IMR-90 (cell line): Measurements from ENCODE around the gene LUC7L3. TPM values are rescaled to one million over a fixed set of nuclear protein-coding genes. Genes with fewer than 3 reads are reported as not detected.

Experiments
- ATAC-seq: fragments of 200-7000 bp; cut with Tn5 transposase; 2 replicates; pipeline ENCODE4 v1.9.1; 2020; ENCODE audit warnings: low read depth, mild to moderate bottlenecking, moderate library complexity
- BruUV-seq: library from RNA; stranded (reverse); fragments of 400-500 nt; replicated peaks from 2 replicates; lab custom pipeline; 2021; lab: Mats Ljungman, UMichigan
- CTCF ChIA-PET: fragments of 300-600 bp; formaldehyde crosslinking; extraction: SDS; loops from one replicate; lab custom pipeline; 2021; ENCODE audit warnings: antibody characterized with exemption; lab: Yijun Ruan, JAX
- POLR2A ChIA-PET: fragments of 300-600 bp; sonication (Branson Sonifier 250); formaldehyde crosslinking; loops from one replicate; lab custom pipeline; 2022; ENCODE audit warnings: antibody characterized with exemption; ENCODE audit not compliant: unreplicated experiment; lab: Charles Lee
- DNase-seq: peaks from one replicate; pipeline ENCODE4 v3.0.0; 2013
- H2AFZ ChIP-seq: replicated peaks from 2 replicates; pipeline ENCODE3; 2013; ENCODE audit warnings: low read length, mild to moderate bottlenecking; ENCODE audit not compliant: poor library complexity
- H2AK5ac ChIP-seq: 2 replicates; pipeline ENCODE4 v1.6.1; 2013; ENCODE audit warnings: low read depth, low read length, inconsistent platforms
- H2AK9ac ChIP-seq: replicated peaks from 2 replicates; pipeline ENCODE3; 2013; ENCODE audit warnings: mild to moderate bottlenecking, low read depth, low read length, moderate library complexity; ENCODE audit not compliant: poor library complexity
- H2BK120ac ChIP-seq: 2 replicates; pipeline ENCODE4 v1.6.1; 2013; ENCODE audit warnings: low read depth, low read length, inconsistent platforms
- H2BK15ac ChIP-seq: 3 replicates; pipeline ENCODE4 v1.6.1; 2013; ENCODE audit warnings: low read depth, low read length, inconsistent platforms
- H2BK20ac ChIP-seq: 2 replicates; pipeline ENCODE4 v1.6.1; 2013; ENCODE audit warnings: low read depth, mild to moderate bottlenecking, inconsistent platforms, low read length, moderate library complexity
- H2BK5ac ChIP-seq: 2 replicates; pipeline ENCODE4 v1.6.1; 2013; ENCODE audit warnings: mild to moderate bottlenecking, low read depth, low read length, inconsistent platforms; ENCODE audit not compliant: poor library complexity, severe bottlenecking
- H3K14ac ChIP-seq: replicated peaks from 2 replicates; pipeline ENCODE4 v1.6.1; 2013; ENCODE audit warnings: low read depth, low read length, inconsistent platforms
- H3K18ac ChIP-seq: 2 replicates; pipeline ENCODE4 v1.6.1; 2013; ENCODE audit warnings: low read depth, low read length, control low read depth
- H3K23ac ChIP-seq: 2 replicates; pipeline ENCODE4 v1.6.1; 2013; ENCODE audit warnings: low read depth, low read length, inconsistent platforms
- H3K27ac ChIP-seq: 2 replicates; pipeline ENCODE4 v1.5.1; 2013; ENCODE audit warnings: mild to moderate bottlenecking, control low read depth, low read length; ENCODE audit not compliant: insufficient read depth
- H3K27me3 ChIP-seq: 2 replicates; pipeline ENCODE4 v1.6.1; 2013; ENCODE audit warnings: low read length; ENCODE audit not compliant: control insufficient read depth, insufficient read depth
- H3K36me3 ChIP-seq: 2 replicates; pipeline ENCODE4 v1.6.1; 2013; ENCODE audit warnings: low read length, mixed read lengths; ENCODE audit not compliant: control insufficient read depth, insufficient read depth
- H3K4ac ChIP-seq: 2 replicates; pipeline ENCODE4 v1.6.1; 2013; ENCODE audit warnings: low read depth, low read length, inconsistent platforms
- H3K4me1 ChIP-seq: 2 replicates; pipeline ENCODE4 v1.6.1; 2013; ENCODE audit warnings: low read length, mixed read lengths; ENCODE audit not compliant: control insufficient read depth, insufficient read depth
- H3K4me2 ChIP-seq: 2 replicates; pipeline ENCODE4 v1.6.1; 2013; ENCODE audit warnings: low read depth, mild to moderate bottlenecking, control low read depth, low read length, moderate library complexity
- H3K4me3 ChIP-seq: 2 replicates; pipeline ENCODE4 v1.5.1; 2013; ENCODE audit warnings: low read depth, mild to moderate bottlenecking, control low read depth, low read length, moderate library complexity; ENCODE audit not compliant: insufficient read depth
- H3K56ac ChIP-seq: 2 replicates; pipeline ENCODE4 v1.6.1; 2013; ENCODE audit warnings: low read length, inconsistent platforms; ENCODE audit not compliant: insufficient read depth; ENCODE audit errors: extremely low read depth
- H3K79me1 ChIP-seq, 2 experiments: 2 replicates each; pipeline ENCODE4 v1.6.1; 2013; ENCODE audit warnings: low read length in 2 of 2, inconsistent platforms in 1 of 2, low read depth in 1 of 2
- H3K9ac ChIP-seq: 2 replicates; pipeline ENCODE4 v1.6.1; 2013; ENCODE audit warnings: low read depth, low read length, control low read depth
- H3K9me1 ChIP-seq: 2 replicates; pipeline ENCODE4 v1.6.1; 2013; ENCODE audit warnings: low read length, inconsistent platforms; ENCODE audit not compliant: insufficient read depth
- H3K9me3 ChIP-seq: 2 replicates; pipeline ENCODE4 v1.6.1; 2013; ENCODE audit warnings: low read length; ENCODE audit not compliant: control insufficient read depth, insufficient read depth
- H4K20me1 ChIP-seq: 2 replicates; pipeline ENCODE4 v1.6.1; 2013; ENCODE audit warnings: low read length, inconsistent platforms; ENCODE audit not compliant: insufficient read depth
- H4K5ac ChIP-seq: 2 replicates; pipeline ENCODE4 v1.6.1; 2013; ENCODE audit warnings: mild to moderate bottlenecking, low read depth, low read length, control low read depth
- H4K8ac ChIP-seq, 2 experiments: 2 replicates each; pipeline ENCODE4 v1.6.1; 2013; ENCODE audit warnings: low read depth in 2 of 2, low read length in 2 of 2, control low read depth in 1 of 2, inconsistent platforms in 1 of 2
- H4K91ac ChIP-seq: 2 replicates; pipeline ENCODE4 v1.6.1; 2013; ENCODE audit warnings: low read depth, low read length, inconsistent platforms; ENCODE audit not compliant: insufficient read depth
- BHLHE40 ChIP-seq: fragments of 150-350 bp; IDR thresholded peaks from 2 replicates; pipeline ENCODE4 v1.6.1; 2016; ENCODE audit warnings: mild to moderate bottlenecking, low read depth, low read length
- CEBPB ChIP-seq: IDR thresholded peaks from 2 replicates; pipeline ENCODE4 v1.6.1; 2012; ENCODE audit warnings: low read depth, low read length, improper control_type of control experiment
- CHD1 ChIP-seq: IDR thresholded peaks from 2 replicates; pipeline ENCODE4 v1.6.1; 2012; ENCODE audit warnings: low read depth, low read length, improper control_type of control experiment
- CTCF ChIP-seq: conservative IDR thresholded peaks from 2 replicates; pipeline ENCODE4 v1.5.1; 2012; ENCODE audit warnings: mild to moderate bottlenecking, low read depth, low read length, improper control_type of control experiment
- ELK1 ChIP-seq: fragments of 150-350 bp; IDR thresholded peaks from 2 replicates; pipeline ENCODE4 v1.6.1; 2016; ENCODE audit warnings: low read depth, mild to moderate bottlenecking, low read length, moderate library complexity, borderline replicate concordance
- MAFK ChIP-seq: IDR thresholded peaks from 2 replicates; pipeline ENCODE4 v1.6.1; 2012; ENCODE audit warnings: low read depth, low read length, improper control_type of control experiment
- MAZ ChIP-seq: IDR thresholded peaks from 2 replicates; pipeline ENCODE4 v1.6.1; 2012; ENCODE audit warnings: low read depth, mild to moderate bottlenecking, low read length, improper control_type of control experiment, moderate library complexity, borderline replicate concordance
- MXI1 ChIP-seq: IDR thresholded peaks from 2 replicates; pipeline ENCODE4 v1.6.1; 2012; ENCODE audit warnings: low read depth, mild to moderate bottlenecking, low read length, moderate library complexity, borderline replicate concordance
- NFE2L2 ChIP-seq: fragments of 150-350 bp; IDR thresholded peaks from 2 replicates; pipeline ENCODE4 v1.6.1; 2016; ENCODE audit warnings: low read depth, mild to moderate bottlenecking, low read length
- POLR2A ChIP-seq: IDR thresholded peaks from 2 replicates; pipeline ENCODE4 v1.6.1; 2012; ENCODE audit warnings: mild to moderate bottlenecking, low read depth, low read length
- USF2 ChIP-seq: fragments of 150-350 bp; IDR thresholded peaks from 2 replicates; pipeline ENCODE4 v1.6.1; 2017; ENCODE audit warnings: mild to moderate bottlenecking, antibody characterized with exemption, low read length, low read depth
- WGBS, 2 experiments: methylation state at CpG; one replicate each; pipeline versions ENCODE4 v1.1.5 to v1.1.7; 2013; ENCODE audit warnings: missing lambda C conversion rate in 2 of 2; ENCODE audit not compliant: insufficient read length in 1 of 2; ENCODE audit errors: extremely low coverage in 2 of 2; 5-methylcytosine and 5-hydroxymethylcytosine counted together
- dilution Hi-C: fragments of 300-500 bp; cut with HindIII; formaldehyde crosslinking; loops from one replicate; pipeline ENCODE4 v1.14.3; 2018; ENCODE audit warnings: low sequenced_read_pairs; ENCODE audit not compliant: unreplicated experiment
- in situ Hi-C: fragments of 300-500 bp; cut with MboI; formaldehyde crosslinking; loops from 3 replicates; pipeline ENCODE4 v1.14.3; 2019; ENCODE audit warnings: low sequenced_read_pairs, inconsistent platforms, mixed read lengths
- intact Hi-C: fragments of 100-400 bp; cut with micrococcal nuclease; formaldehyde crosslinking; loops from 2 replicates; pipeline ENCODE4 v1.10.0; 2022
- polyA plus RNA-seq, 3 experiments: library from polyadenylated mRNA; depleted of rRNA; stranded (reverse); fragments of >200 nt; gene quantifications; 2 replicates each; pipeline ENCODE4 v1.2.3, GENCODE V29; 2012; ENCODE audit warnings: low replicate concordance in 1 of 3
- total RNA-seq: library from RNA; depleted of rRNA; stranded (reverse); fragments of >200 nt; gene quantifications from 2 replicates; pipeline ENCODE4 v1.2.3, GENCODE V29; 2012

LUC7L3 gene
- total and polyA plus RNA-seq, 2 of the 4 experiments (the other 2 are of a cell fraction) = 17.7 to 44.7 TPM

- TF ChIP-seq MXI1 = no peak
These were observed 79.3 kb downstream of the LUC7L3 start (continued) for GRCh38 chr17:50798424-50799288.

- intact Hi-C loops = no loop called here
- H3K14ac ChIP-seq = no peak overlapping the region
- no peak for TF ChIP-seq ELK1
- no peak for TF ChIP-seq USF2
- TF ChIP-seq CEBPB = no peak
- no peak for TF ChIP-seq MXI1
- TF ChIP-seq NFE2L2 = no peak
- TF ChIP-seq CTCF = no peak
- TF ChIP-seq POLR2A = no peak
- TF ChIP-seq BHLHE40 = no peak
- TF ChIP-seq MAFK = no peak
- no peak for TF ChIP-seq MAZ
- TF ChIP-seq CHD1 = no peak
- H3K23ac ChIP-seq = no peak overlapping the region
- no peak for ATAC-seq
- H4K5ac ChIP-seq = no peak overlapping the region
- no peaks in the 10 kb centered on the region for H3K79me1 ChIP-seq
- no peak overlapping the region for H3K56ac ChIP-seq
- no peak overlapping the region for H2BK20ac ChIP-seq
- H3K27me3 ChIP-seq = peaks cover 9% of the 10 kb centered on the region
- H2BK120ac ChIP-seq = no peak overlapping the region
- ChIA-PET CTCF (no interaction called here), POLR2A (no interaction called here)
- no peak overlapping the region for H3K4ac ChIP-seq
- DNase-seq = no peak
- no peak overlapping the region for H3K9ac ChIP-seq
- no peak overlapping the region for H2AK9ac ChIP-seq
- H4K91ac ChIP-seq = no peak overlapping the region
- in situ Hi-C loops = no loop called here
- H3K27ac ChIP-seq = no peak overlapping the region
- H3K9me1 ChIP-seq = 0 out of 2 replicates have a peak, but pooled peaks cover 4% of the 10 kb centered on the region
- no peaks in the 10 kb centered on the region for H3K4me1 ChIP-seq
- H3K4me2 ChIP-seq = no peak overlapping the region
- no peak overlapping the region for H3K4me3 ChIP-seq
- no peak overlapping the region for H4K8ac ChIP-seq
- no peak overlapping the region for H2BK5ac ChIP-seq
- no CpG with 5 or more reads among the region's 9 CpGs for WGBS, 2 experiments
- H3K36me3 ChIP-seq = no peaks in the 10 kb centered on the region
- no peak overlapping the region for H2BK15ac ChIP-seq
- dilution Hi-C loops = no loop called here
- no TSS peak for BruUV-seq
- no peak overlapping the region for H3K18ac ChIP-seq
- no peaks in the 10 kb centered on the region for H4K20me1 ChIP-seq
- H2AK5ac ChIP-seq = no peak overlapping the region
- no peak overlapping the region for H2AFZ ChIP-seq
- H3K9me3 ChIP-seq = no peaks in the 10 kb centered on the region
These were observed 80.2 kb downstream of the LUC7L3 start for GRCh38 chr17:50799582-50799981.
